HG03342 (cell line): ENCODE results near the gene UBE3C.
A peak's percentile ranks its signal among the peaks of the same experiment; 100 is the strongest.
"Not testable (repeated sequence)": the region's sequence is repeated elsewhere in the genome, so short reads cannot be mapped to it uniquely, and the experiment has no call there.

Source experiments
- ATAC-seq: cut with Tn5 transposase; IDR thresholded peaks from one replicate; pipeline ENCODE4 v1.9.1; 2021; ENCODE audit warnings: mild to moderate bottlenecking, moderate library complexity; ENCODE audit not compliant: unreplicated experiment

The UBE3C gene

GRCh38 chr7:157235357-157236333 lies 96.9 kb downstream of the UBE3C start:
- no peak for ATAC-seq

DNA sequence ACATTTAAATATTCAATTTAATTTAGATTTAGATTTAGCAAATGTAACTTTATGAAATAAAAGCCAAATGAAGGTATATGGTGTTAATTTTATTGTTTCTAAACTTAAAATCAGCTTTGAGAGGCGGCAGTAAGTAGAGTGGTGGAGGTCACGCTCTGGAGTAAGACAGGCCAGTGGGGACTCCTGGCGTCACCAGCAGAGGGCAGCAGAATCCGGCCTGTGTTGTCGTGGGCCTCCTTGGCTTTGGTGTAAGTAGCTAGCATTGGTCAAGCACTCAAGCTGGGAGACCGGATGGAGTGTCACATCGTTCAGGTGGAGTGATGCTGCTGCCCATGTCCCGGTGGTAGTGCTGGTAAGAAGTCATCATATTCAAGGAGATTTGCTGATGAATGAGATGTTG lies 99.4 kb downstream of the UBE3C start:
- no peak for ATAC-seq

GRCh38 chr7:157239571-157240270 lies 101.0 kb downstream of the UBE3C start:
- ATAC-seq: no peak

DNA sequence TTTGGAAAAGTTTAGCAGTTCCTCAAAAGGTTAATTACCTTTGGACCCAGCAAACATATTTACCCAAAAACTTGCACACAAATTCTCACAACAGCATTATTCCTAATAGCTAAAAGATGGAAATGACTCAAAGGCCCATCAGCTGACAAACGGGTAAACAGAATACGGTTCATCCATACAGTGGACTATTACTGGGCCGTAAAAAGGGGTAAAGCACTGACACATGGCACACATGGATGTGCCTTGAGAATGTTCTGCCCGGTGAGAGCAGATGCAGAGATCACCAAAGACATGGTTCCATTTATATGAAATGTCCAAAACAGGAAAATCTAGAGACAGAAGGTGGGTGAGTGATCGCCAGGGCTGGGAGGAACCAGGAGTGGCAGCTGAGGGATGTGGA lies 102.9 kb downstream of the UBE3C start:
- ATAC-seq: no peak

GRCh38 chr7:157244516-157245294 lies 106.0 kb downstream of the UBE3C start:
- no peak for ATAC-seq

GRCh38 chr7:157246052-157246451 lies 107.3 kb downstream of the UBE3C start:
- no peak for ATAC-seq

GRCh38 chr7:157248659-157249058 lies 109.9 kb downstream of the UBE3C start:
- no peak for ATAC-seq

DNA sequence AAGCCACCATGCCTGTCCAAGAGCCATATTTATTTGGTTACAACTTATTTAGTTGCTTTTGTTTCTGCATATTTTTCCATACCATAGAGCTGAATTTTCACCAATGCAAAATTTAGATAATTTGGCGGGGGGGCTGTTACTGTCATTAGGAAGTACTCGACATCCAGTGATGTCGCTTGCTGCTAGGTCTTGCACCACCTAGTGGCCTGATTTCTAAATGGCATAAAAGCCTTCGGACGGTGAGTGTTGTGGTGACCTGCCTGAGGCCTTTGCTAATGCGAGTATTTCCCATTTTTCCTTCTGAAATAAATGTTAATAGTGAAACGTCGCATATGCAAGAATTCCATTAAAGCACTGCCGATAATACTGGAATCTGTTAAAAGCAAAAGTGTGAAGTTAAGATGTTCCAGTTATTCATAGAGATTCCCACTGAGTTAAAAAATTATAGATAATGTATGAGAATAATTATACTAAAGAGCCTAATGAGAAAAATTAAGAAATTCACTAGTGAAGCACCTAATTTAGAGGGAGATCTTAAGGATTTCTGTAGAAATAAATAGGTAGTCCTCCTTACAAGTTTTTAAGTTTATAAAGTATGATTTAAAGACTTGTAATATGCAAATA lies 112.0 kb downstream of the UBE3C start:
- ATAC-seq: peak; percentile 88

DNA sequence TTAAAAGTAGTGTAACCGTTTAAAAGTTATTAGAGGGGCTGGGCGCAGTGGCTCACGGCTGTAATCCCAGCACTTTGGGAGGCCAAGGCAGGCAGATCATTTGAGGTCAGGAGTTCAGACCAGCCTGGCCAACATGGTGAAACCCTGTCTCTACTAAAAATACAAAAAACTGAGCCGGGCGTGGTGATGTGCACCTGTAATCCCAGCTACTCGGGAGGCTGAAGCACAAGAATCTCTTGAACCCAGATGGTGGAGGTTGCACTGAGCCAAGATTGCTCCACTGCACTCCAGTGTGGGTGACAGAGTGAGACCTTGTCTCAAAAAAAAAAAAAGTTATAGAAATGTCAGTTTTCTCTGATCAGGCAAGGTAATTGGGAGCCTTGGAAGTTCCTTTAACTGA lies 113.1 kb downstream of the UBE3C start:
- ATAC-seq: not testable (repeated sequence)

DNA sequence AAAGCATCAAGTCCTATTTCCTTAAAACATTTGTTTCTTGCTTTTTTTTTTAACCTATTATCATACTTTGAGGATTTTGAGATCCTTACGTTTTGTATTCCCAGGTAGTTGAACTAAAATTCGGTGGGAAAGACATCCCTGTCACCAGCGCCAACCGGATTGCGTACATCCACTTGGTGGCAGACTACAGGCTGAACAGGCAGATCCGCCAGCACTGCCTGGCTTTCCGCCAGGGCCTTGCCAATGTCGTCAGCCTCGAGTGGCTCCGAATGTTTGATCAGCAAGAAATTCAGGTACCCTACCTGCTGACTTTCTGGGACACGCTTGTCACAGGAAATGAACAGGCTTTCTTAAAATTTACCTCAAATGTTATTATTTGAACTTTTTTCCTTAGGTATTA lies 115.1 kb downstream of the UBE3C start:
- no peak for ATAC-seq

DNA sequence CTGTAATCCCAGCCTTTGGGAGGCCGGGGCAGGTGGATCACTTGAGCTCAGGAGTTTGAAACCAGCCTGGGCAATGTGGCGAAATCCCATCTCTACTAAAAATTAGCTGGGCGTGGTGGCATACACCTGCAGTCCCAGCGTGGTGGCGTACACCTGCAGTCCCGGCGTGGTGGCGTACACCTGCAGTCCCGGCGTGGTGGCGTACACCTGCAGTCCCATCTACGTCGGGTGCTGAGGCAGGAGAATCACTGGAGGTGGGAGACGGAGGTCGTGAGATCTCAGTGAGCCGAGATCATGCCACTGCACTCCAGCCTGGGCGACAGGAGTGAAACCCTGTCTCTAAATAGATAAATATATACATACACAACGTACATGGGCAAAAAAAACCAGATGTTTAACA lies 116.1 kb downstream of the UBE3C start:
- ATAC-seq: not testable (repeated sequence)

GRCh38 chr7:157255201-157255606 lies 116.5 kb downstream of the UBE3C start:
- ATAC-seq: no peak

GRCh38 chr7:157263156-157263555 lies 124.4 kb downstream of the UBE3C start:
- ATAC-seq: no peak

DNA sequence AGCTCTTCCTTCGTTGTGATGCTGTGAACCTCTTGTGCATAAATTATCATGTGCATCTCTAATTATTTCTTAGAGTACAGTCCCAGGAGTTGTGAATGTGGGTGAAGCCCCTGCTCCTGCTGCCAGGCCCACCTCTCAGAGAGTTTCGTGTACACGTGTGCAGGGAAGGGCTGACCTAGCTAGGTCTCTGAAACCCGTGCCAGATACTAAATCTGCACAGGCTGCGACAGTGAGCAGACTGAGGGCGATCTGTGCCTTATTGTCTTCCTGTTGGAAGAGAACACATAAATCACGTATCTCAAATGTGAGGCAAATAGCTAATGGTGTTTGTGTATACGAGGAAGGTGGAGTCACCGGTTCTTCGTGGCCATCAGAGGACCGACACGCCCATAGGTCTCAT lies 126.3 kb downstream of the UBE3C start:
- ATAC-seq: no peak

DNA sequence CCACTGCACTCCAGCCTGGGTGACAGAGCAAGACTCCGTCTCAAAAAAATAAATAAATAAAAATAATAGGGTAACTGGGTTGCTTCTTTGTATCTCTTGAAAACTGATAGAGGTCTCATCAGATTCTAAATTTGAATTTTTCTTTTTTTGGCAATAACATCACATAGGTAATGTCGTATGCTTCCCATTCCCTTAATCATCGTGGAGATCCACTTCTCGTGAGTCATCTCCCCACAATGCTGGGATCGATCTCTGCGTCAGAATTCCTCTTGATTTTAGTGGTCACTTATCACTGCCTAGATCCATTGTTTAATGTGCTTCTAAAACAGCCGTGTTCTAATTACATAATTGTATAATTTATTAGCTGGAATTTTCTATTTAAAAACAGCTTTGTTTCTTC lies 127.5 kb downstream of the UBE3C start:
- no peak for ATAC-seq

GRCh38 chr7:157267516-157267915 lies 128.8 kb downstream of the UBE3C start:
- no peak for ATAC-seq

DNA sequence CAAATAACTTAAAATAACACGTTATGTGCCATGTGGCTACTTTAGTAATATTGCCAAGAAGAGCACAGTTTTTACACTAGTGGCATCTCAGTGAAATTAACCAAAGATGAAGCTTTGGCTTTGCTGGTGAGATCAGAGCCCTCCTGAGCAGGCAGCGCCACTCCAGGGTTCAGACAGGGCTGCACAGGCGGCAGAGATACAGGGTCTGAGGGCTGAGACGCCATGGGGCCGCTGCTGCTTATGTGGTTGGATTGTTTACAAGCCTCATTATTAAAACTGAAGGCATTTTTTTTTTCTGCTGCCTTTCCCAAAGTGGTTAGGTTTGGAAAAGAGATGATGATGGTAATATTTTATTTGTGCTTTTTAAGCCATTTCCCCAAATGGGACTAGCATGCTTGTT lies 129.2 kb downstream of the UBE3C start:
- ATAC-seq: no peak

DNA sequence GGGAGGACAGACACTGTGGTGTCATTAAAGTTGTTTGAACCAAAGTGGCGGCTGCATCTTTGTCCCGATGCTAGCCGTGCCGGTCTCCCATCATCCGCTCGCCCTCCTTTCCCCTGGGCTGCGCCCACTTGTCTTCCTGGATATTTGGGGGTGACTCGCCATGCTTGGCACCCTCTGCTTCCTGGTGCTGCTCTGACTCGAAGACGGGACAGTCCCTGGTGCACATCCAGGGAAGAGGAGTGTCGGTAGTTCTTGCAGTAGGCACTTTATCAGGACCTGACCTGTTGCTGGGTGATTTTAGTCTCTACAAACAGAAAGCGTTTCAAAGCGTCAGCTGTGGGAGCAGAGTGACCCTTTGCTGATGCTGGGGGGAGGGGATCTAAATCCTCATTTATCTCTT lies 129.8 kb downstream of the UBE3C start:
- ATAC-seq: no peak

DNA sequence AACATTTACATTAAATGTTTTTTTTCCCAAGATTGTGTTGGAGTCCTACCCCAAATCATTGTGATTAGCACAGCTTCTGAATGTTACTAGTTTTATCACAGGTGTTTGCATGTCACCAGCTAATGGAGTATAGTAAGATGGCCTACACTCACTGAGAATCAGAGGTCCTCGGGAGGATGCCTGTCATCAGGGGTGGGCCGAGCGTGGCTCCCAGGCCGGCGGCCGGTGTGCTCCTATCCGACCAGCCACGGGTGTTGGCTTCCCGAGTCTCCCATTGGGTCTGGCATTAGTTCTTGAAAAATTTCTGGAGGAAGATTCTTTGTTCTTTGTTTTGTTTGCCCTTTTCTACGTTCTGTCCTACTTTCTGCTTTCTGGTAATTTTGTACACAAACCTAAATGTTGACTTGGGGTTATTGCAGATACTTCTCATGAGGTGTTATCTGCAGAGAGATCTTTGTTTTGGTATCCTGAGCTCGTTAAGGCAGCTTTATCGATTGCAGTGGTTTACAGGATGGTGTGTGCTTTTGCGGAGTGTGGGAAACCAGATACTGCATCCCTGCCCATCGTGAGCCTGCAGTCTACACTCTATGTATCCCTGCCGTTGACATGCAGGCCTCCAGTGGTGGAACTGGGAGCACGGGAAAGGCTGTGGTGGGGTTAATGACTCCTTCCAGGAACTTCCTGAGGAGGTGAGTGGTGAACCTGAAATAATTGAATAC lies 130.8 kb downstream of the UBE3C start:
- ATAC-seq: no peak

DNA sequence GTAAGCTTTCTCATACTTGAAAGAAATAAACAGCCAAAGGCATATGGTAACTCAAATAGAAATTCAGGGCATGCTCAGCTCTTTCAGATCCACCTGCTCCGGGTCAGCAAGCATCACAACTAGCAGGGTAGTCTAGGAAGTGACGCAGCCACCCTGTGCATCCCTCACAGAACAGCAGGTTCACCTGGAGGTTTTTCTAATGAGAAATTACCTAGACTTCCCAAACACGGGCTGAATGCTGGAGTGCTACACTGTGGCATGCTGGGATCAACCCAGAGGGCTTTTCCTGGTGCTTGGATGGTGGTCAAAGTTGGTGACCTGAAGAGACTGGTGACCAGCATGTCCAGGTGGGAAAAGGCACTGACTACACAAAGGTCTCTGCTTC lies 131.3 kb downstream of the UBE3C start:
- no peak for ATAC-seq
